Calu3 (cell line): ENCODE measurements around the gene LPCAT2. TPM values are rescaled to one million over a fixed set of nuclear protein-coding genes. Genes with fewer than 3 reads are reported as not detected.

Source experiments
- BruUV-seq: library from RNA; stranded (reverse); fragments of 400-500 nt; replicated peaks from 2 replicates; lab custom pipeline; 2021; lab: Mats Ljungman, UMichigan
- CTCF ChIA-PET: fragments of 300-600 bp; sonication (Branson Sonifier 250); formaldehyde crosslinking; loops from one replicate; lab custom pipeline; 2022; ENCODE audit warnings: antibody characterized with exemption; lab: Charles Lee
- DNase-seq: peaks from one replicate; pipeline ENCODE4 v3.0.0; 2022
- H3K27ac Mint-ChIP-seq: one replicate; pipeline ENCODE4 v1.8.0; 2022; ENCODE audit warnings: mixed read lengths; ENCODE audit not compliant: unreplicated experiment
- H3K27me3 Mint-ChIP-seq: one replicate; pipeline ENCODE4 v1.8.0; 2022; ENCODE audit warnings: mixed read lengths; ENCODE audit not compliant: unreplicated experiment
- H3K36me3 Mint-ChIP-seq: one replicate; pipeline ENCODE4 v1.8.0; 2022; ENCODE audit warnings: mild to moderate bottlenecking, moderate library complexity, mixed read lengths; ENCODE audit not compliant: insufficient read depth, unreplicated experiment
- H3K4me1 Mint-ChIP-seq: one replicate; pipeline ENCODE4 v1.8.0; 2022; ENCODE audit warnings: mild to moderate bottlenecking, low read depth, mixed read lengths; ENCODE audit not compliant: unreplicated experiment
- H3K4me3 Mint-ChIP-seq: one replicate; pipeline ENCODE4 v1.8.0; 2022; ENCODE audit warnings: mild to moderate bottlenecking, low read depth, moderate library complexity, mixed read lengths; ENCODE audit not compliant: unreplicated experiment
- H3K9me3 Mint-ChIP-seq: one replicate; pipeline ENCODE4 v1.8.0; 2022; ENCODE audit warnings: low read depth, mixed read lengths; ENCODE audit not compliant: unreplicated experiment
- intact Hi-C: fragments of 100-400 bp; cut with micrococcal nuclease; formaldehyde crosslinking; loops from one replicate; pipeline ENCODE4 v1.10.0; 2022; ENCODE audit not compliant: unreplicated experiment
- total RNA-seq: library from RNA; stranded (reverse); gene quantifications from 2 replicates; pipeline ENCODE4 v1.2.3, GENCODE V29; 2022
- TF ChIP-seq, protein P1 (sequence below): fragments of 200-600 bp; IDR thresholded peaks from one replicate; pipeline ENCODE4 v1.8.0; 2022; ENCODE audit warnings: antibody characterized with exemption; ENCODE audit not compliant: unreplicated experiment

Gene LPCAT2
- total RNA-seq, 1 experiment from 2014 or later = 10.0 TPM

DNA sequence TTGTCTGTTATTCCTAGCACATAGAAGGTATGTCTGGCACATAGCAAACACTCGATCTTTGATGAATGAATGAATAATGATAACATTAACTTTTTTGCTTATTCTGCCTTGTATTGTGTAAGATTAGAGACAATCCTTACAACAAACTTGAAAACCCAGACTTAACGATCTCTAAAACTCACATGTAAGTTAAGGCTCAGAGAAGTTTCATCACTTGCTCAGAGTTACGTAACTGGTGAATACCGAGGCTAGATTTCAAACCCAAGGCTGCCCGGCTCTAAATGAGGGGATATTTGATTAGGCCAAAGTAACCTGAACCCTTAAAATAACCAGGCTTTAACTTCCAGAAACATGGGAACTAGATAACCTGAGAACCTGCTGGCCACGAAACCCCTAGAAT is 79.9 kb downstream of the LPCAT2 start:
- H3K27me3 Mint-ChIP-seq = peaks cover 9% of the 10 kb centered on the region
- no TSS peak for BruUV-seq
- H3K36me3 Mint-ChIP-seq = no peaks in the 10 kb centered on the region
- H3K9me3 Mint-ChIP-seq = peaks cover 3% of the 10 kb centered on the region
- intact Hi-C loops = no loop called here
- CTCF ChIA-PET = no interaction called here
- TF ChIP-seq, protein P1, sequence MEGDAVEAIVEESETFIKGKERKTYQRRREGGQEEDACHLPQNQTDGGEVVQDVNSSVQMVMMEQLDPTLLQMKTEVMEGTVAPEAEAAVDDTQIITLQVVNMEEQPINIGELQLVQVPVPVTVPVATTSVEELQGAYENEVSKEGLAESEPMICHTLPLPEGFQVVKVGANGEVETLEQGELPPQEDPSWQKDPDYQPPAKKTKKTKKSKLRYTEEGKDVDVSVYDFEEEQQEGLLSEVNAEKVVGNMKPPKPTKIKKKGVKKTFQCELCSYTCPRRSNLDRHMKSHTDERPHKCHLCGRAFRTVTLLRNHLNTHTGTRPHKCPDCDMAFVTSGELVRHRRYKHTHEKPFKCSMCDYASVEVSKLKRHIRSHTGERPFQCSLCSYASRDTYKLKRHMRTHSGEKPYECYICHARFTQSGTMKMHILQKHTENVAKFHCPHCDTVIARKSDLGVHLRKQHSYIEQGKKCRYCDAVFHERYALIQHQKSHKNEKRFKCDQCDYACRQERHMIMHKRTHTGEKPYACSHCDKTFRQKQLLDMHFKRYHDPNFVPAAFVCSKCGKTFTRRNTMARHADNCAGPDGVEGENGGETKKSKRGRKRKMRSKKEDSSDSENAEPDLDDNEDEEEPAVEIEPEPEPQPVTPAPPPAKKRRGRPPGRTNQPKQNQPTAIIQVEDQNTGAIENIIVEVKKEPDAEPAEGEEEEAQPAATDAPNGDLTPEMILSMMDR = no peak
- H3K4me1 Mint-ChIP-seq = no peaks in the 10 kb centered on the region
- no peak overlapping the region for H3K27ac Mint-ChIP-seq
- H3K4me3 Mint-ChIP-seq = no peak overlapping the region
- DNase-seq = no peak

DNA sequence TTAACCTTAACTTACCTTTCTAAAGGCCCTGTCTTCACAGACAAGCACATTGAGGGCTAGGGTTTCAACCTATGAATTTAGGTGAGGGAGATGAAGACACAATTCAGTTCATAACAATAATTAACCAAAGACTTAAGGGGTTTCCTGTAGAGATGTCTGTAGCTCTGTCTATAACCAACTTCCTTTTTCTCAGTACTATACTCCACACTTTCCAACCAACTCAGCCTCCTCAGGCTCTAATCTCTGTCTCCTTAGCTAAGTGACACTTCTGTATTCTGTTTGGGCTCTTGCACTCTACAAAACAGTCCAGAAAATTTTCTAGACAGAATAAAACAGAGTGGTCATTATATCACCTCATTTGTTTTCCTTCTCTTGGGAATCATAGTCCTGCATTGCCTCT is 83.4 kb downstream of the LPCAT2 start:
- CTCF ChIA-PET = no interaction called here
- TF ChIP-seq, protein P1 = no peak
- H3K27ac Mint-ChIP-seq = no peak overlapping the region
- intact Hi-C loops = no loop called here
- peaks cover 28% of the 10 kb centered on the region for H3K27me3 Mint-ChIP-seq
- peaks cover 8% of the 10 kb centered on the region for H3K9me3 Mint-ChIP-seq
- no TSS peak for BruUV-seq
- DNase-seq = no peak
- no peak overlapping the region for H3K4me3 Mint-ChIP-seq
- no peaks in the 10 kb centered on the region for H3K36me3 Mint-ChIP-seq
- H3K4me1 Mint-ChIP-seq = no peaks in the 10 kb centered on the region

DNA sequence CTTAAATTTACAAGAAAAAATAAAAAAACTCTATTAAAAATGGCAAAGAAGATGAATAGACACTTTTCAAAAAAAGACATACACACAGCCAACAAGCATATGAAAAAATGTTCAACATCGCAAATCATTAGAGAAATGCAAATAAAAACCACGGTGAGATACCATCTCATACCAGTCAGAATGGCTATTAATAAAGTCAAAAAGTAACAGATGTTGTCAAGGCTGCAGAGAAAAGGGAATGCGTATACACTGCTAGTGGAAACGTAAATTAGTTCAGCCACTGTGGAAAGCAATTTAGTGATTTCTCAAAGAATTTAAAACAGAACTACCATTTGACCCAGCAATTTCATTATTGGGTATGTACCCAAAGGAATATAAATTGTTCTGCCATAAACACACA is 89.1 kb downstream of the LPCAT2 start:
- H3K4me3 Mint-ChIP-seq = no peak overlapping the region
- DNase-seq = no peak

DNA sequence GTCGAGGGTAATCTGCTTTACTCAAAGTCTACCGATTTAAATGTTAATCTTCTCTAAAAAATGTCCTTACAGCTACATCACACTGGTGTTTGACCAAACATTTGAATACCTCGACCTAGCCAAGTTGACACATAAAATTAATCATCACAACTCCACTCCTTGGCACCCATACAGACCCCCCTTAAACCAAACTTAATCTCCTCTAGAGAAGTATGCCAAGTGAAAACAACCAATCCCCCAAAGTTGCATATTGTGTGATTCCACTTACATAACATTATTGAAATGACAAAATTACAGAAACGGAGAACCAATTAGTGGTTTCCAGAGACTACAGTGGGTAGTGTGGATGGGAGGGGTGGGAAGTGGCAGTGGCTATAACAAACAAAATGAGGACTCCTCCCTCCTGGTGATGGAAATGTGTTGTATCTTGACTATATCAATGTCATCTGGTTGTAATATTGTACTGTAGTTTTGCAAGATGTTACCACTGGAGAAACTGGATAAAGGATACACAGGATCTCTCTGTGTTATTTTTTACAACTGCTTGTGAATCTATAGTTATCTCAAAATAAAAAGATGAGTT is 97.0 kb downstream of the LPCAT2 start:
- DNase-seq = no peak
- H3K36me3 Mint-ChIP-seq = no peaks in the 10 kb centered on the region
- no peaks in the 10 kb centered on the region for H3K27me3 Mint-ChIP-seq
- intact Hi-C loops = no loop called here
- TF ChIP-seq, protein P1 = no peak
- H3K4me3 Mint-ChIP-seq = no peak overlapping the region
- no peaks in the 10 kb centered on the region for H3K4me1 Mint-ChIP-seq
- no peak overlapping the region for H3K27ac Mint-ChIP-seq
- peaks cover 7% of the 10 kb centered on the region for H3K9me3 Mint-ChIP-seq
- no TSS peak for BruUV-seq
- CTCF ChIA-PET = no interaction called here

More for the DNA sequence above, 89.1 kb downstream of the LPCAT2 start:
- H3K27me3 Mint-ChIP-seq = peaks cover 19% of the 10 kb centered on the region
- TF ChIP-seq, protein P1 = no peak
- no peaks in the 10 kb centered on the region for H3K4me1 Mint-ChIP-seq
- no peak overlapping the region for H3K27ac Mint-ChIP-seq
- H3K36me3 Mint-ChIP-seq = no peaks in the 10 kb centered on the region
- peaks cover 8% of the 10 kb centered on the region for H3K9me3 Mint-ChIP-seq
- CTCF ChIA-PET = no interaction called here
- no TSS peak for BruUV-seq
- intact Hi-C loops = no loop called here
